A549 treated with CpdA at 1 μM for 4 hours (cell line): ENCODE measurements around the gene LRP1. TPM values are rescaled to one million over a fixed set of nuclear protein-coding genes. Genes with fewer than 3 reads are reported as not detected.

ENCODE experiments used
- total RNA-seq: library from RNA; stranded (reverse); fragments of 200-300 nt; extraction: Qiagen RNA extraction; gene quantifications from 5 replicates; pipeline ENCODE4 v1.2.3, GENCODE V29; 2022; ENCODE audit warnings: low read depth

Gene LRP1
- 18.5 to 27.8 TPM (median 20.2 TPM) in 5 replicates for total RNA-seq

DNA sequence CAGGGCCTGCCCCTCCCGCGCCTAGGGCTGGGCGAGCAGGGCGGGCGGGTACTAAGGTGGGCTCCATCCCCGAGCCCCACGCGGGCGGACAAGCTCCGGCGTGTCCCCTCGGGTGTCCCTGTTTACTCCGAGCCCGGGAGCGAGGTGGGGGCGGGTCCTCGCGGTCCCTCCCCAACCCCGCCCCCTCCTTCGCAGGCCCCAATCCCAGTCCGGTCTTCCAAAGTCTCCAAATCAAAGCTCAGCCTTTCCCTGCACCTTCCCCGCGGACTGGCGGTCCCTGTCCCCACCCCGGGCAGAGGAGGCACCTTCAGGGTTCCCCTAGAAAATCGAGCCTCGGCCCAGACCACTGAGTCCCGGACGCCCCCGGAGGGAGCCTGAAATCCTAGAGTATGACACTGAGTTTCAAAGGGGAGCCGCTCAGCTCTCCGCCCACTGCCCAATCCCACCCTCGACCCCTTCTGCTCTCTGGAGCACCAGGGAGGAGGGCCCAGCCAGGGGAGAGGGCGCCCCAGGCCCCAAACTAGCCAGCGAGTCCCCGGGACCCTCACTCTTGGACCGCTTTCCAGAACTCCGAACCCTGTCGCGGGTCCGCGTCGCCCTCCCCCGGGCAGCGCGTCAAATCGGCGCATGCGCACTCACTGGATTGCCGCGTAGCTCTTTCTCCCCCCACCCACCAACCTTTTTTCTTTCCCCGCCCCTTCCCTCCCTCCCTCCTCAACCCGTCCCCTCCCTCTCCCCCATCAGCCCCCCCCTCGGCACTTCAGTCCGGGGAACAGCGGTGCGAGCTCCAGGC, at the start of gene LRP1:
LRP1 (plus strand) TSS at position 758 of the 793 bp plus-strand sequence. CDS start 482 bp downstream, outside the sequence.

DNA sequence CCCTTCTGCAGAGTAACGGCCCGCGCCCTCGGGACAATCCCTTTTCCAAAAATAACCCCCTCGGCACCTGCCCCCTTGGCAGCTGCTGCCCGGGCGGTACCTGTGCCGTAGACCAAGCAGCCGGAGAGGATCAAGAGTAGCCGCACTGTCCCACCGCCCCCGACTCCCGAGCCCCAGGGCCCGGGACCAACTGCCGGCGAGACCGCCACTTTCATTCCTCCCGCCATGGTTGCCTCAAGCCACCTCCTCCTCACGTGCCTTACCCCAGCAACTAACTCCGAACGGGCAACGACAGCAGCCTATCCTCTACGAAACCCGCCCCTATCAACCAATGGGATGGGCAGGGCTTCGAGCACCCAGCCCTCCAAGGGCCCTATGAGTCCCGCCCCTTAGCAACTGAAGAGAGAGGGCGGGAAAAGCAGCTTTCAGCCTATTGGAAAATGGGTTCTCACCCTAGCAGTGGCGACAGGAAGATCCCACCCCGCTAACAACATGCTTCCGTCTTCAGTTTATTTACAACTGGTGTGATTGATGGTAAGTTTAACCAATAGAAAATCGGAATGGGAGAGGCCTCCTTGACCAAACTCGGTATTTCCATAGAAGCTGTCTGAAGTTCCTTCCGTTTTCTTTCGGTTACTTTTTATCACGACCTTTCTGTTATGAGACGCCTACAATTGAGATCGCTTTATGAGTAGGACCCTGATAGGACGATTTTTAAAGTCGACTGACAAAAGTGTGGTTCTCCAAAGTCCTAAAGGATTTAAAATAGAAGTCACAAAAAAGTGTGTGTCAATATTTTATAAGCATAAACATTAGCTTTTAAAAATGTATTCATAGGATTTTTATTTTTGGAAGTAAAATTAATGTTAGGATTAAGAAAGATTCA, 49.5 kb upstream of the LRP1 start, which contains the start of gene NEMP1:
NEMP1 (minus strand) TSS at position 273 of the 886 bp plus-strand sequence; CDS start at position 227, 46 bp downstream.

DNA sequence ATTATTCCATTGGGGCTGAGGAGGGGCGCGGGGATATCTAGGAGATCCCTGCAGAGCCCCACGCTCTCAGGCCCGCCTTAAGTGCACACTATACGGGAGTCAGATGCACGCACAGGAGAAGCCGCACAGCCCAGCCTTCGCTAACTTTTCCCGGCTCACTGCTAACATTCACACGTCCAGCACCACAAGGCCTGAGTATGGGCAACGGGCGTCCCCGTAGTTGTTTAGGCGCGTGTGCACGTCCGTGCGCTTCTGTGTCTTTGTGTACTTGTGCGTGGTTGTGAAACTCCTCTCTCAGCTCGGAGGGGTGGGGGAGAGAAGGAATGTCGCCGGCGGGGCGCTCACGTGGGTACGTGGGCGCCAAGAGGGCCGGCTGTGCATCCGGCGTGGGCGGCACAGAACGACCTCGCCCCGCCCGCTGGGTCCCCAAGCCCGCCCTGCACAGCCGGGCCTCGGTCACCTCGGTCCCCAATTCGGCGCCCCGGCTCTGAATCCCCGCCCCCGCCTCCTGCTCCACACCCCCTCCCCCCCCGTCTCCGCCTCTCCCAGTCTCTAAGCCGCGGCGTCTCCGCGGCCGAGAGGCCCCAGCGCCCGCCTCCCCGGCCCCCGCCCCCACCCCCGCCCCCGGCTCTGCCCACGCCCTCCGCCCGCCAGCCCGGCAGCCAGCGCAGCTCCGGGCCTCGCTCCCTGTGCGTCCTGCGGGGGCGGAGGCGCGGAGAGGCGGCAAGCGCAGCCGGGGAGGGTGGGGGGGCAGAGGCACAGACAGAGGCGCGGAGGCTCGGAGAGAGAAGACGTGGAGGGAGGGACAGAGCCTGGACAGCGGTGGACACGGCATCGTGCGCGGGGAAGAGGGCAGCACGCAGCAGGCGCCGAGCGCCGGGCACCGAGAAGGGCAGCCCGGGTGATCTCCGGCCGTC, 39.7 kb upstream of the LRP1 start, which contains the start of gene NAB2:
NAB2 (plus strand) TSS at position 761 of the 917 bp plus-strand sequence. CDS start 158 bp downstream, outside the sequence.

DNA sequence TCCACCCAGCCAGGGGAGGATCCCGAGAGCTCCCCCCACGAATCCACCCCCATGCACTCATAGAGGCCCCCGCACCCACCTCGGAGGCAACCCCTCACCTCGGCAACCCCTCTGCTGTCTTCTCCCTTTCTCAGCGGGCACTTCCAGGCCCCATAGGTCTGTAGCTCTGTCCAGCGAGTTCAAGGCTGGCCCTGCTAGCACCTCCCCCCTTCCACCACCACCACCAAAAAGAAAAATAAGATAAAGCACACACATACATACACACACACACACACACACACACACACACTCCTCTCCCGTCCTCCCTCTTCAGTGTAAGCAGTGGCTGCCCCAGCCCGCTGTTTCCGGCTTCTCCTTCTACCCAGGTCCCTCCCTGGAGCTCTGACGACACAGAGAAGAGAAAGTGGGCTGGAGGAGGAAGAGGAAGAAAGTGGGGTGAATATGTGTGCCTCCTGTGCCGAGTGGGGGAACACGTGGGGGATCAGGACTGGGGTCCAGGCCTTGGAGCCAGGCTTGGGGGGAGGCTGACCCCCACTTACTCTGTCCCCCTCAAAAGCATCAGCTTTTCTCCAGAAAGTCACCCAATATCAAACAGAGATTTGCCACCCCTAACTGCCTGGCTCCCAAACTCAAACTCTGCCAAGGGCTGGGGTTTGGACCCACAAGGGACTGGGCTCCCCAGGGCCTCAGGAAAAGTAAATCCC, 17.1 kb upstream of the LRP1 start, which contains the start of gene STAT6:
STAT6 (minus strand) TSS at position 332 of the 704 bp plus-strand sequence. CDS start 3,084 bp downstream, outside the sequence.

DNA sequence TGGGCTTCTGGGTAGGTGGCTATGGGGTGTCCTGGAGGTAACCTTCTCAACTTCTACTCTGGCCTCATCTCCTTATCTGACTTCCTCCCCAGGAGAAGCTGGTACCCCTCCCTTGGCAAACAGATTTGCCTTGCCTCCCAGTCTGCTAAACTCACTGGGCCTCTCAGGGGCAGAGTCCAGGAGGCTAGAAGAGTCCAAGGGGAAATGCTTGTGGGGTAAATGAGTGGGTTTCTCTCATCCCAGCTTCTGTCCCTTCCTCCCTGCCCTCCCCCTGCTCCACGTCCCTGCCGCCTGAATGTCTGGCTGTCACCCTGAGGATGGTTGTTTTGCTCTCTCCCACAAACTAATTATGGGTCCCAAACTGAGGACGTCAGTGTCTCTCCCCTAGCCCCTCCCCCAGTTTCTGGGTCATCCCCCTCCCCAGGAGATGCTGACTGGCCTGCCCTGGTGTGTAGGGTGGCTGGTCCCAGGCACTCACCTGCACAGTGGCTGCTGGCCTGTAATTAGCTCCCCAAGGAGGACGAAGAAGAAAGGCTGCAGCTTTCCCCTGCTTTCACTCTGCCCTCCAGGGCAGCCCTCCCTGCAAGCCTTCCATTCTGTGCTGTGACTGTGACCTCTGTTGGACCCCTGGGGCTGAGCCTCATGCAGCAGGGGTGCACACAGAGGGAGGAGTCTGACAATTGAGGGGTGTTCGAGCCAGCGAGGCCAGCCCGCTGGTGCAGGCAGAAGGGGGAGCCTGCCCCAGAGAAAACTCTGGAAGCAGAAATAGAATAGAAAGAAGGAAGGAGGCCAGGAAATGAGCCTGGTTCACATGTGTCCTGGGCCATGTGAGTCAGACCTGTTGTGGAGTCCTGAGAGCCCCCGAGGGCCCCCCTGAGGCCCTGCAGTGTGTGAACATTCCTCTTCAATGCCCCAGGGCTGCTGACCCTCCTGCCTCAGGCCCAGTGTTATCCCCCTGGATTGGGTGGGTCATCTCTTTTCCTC, 19.0 kb downstream of the LRP1 start, which contains the start of gene LRP1-AS:
LRP1-AS (minus strand) TSS at position 659 of the 984 bp plus-strand sequence.

DNA sequence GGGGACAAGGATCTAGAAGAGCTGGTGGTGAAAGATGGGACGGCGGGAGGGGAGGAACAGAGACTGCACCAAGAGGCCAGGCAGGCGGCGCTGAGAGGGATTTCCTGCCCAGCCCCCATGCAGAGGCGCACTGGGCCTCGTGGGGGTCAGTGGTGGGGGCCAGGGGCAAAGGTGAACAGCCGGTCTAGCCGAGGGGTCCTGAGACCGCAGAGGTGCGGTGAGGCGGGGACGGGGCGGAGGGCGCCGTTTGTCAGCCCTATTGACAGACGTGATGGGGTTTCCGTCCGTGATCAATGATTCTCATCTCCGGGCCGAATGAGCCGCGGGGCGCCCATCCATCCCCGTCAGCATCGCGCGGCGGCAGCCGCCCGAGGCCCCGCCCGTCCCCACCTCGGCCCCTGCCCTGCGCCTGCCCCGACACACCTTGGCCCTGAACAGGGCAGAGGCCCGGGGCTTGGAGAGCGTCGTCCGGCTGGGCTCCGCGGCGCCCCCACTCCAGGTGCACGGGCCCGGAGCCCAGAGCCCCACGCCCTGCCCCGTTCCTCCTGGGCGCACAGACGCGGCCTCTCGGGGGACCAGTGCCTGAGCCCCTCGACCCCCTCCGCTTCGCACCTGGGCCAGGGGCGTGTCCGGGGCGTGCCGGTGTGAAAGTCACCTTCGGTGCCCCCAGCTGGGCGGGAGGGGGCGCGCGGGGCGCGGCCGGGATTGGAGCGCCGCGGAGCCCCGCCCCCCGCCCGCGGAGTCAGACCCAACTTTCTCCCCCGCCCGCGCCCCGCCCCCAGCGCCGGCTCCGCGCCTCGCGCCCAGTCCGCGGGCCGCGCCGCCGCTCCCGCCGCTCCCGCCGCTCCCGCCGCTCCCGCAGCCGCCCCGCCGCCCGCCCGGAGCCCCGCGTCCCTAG, 88.0 kb downstream of the LRP1 start, which contains the start of gene NXPH4:
NXPH4 (plus strand) TSS at position 781 of the 898 bp plus-strand sequence. CDS start 176 bp downstream, outside the sequence.

DNA sequence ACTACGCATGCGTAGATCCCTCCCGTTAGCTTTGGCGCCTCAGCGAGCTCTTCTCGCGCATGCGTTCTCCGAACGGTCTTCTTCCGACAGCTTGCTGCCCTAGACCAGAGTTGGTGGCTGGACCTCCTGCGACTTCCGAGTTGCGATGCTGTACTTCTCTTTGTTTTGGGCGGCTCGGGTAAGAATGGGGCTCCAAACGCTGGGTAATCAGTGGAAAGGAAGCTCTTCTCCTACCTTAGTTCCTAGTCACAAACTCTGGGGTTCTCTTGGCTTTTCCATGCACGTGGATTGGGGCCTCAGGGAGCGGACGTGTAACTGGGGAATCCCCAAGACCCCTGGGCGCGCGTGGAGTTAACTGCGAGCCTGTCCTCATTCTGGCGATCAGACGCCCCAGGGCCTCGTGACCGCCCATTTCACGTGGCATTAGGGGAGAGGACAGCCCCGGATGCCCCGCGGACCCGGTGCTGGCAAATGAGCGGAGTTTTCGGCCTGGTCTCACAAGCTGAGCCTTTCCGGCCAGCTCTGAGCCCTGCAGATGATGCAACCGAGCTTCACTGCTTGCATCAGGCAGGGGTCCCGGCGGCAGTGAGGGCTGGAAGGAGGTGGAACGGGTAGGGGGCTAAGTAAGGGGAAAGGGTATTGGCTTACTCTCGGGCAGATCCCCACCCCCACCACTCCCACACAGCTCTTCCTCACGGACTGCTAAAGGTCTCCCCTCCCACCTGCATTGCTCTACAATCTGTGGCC, 101.5 kb downstream of the LRP1 start, which contains the start of gene SHMT2:
SHMT2 (plus strand) TSS at position 78 of the 747 bp plus-strand sequence; CDS start at position 146, 68 bp downstream.

DNA sequence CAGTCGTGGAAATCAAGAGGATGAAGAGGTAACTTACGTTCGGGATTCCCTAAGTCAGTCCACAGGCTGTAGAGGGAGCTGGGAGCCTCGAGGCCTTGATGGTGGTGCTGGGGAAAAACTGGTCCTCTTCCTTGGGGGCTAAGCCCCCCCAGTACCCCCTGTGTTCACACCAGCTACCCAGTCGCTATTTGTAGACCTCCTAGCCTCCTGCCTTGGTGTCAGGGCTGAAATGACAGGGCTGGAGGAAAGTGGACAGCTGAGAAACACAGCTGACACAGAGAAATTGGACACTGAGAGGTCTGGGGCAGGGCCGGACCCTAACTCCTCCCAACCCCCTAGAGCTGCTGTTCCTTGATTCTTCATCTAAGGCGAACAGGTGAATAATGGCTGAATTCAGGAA, 122.7 kb downstream of the LRP1 start, which contains the start of gene STAC3:
STAC3 (minus strand) TSS at position 232 of the 400 bp plus-strand sequence. CDS start 1,551 bp downstream, outside the sequence.

Other genes with a start within 250 kb of the LRP1 start
- gene SDR9C7, start 194.1 kb upstream of the LRP1 start, total RNA-seq, result 0.05 TPM in 1 of 5 replicates, not detected in the others
- gene RDH16, start 170.9 kb upstream of the LRP1 start, total RNA-seq, result 0.05 to 0.15 TPM (median 0.08 TPM) in 5 replicates
- gene ZBTB39, start 121.9 kb upstream of the LRP1 start, total RNA-seq, result 4.5 to 5.8 TPM (median 5.5 TPM) in 5 replicates
- gene TAC3, start 112.0 kb upstream of the LRP1 start, total RNA-seq, result 0.18 to 0.31 TPM (median 0.24 TPM) in 3 of 5 replicates, not detected in the others
- gene MYO1A, start 78.4 kb upstream of the LRP1 start, total RNA-seq, result 0.12 to 0.55 TPM (median 0.22 TPM) in 4 of 5 replicates, not detected in the other
- 14.5 to 18.6 TPM (median 16.8 TPM) in 5 replicates for gene NEMP1, start 49.7 kb upstream of the LRP1 start, total RNA-seq
- 15.0 to 18.4 TPM (median 17.2 TPM) in 5 replicates for gene NAB2, start 39.4 kb upstream of the LRP1 start, total RNA-seq
- gene STAT6, start 17.1 kb upstream of the LRP1 start, total RNA-seq, result 47.6 to 60.8 TPM (median 48.7 TPM) in 5 replicates
- not detected in 5 replicates for gene LRP1-AS, start 19.1 kb downstream of the LRP1 start, total RNA-seq
- gene NXPH4, start 88.3 kb downstream of the LRP1 start, total RNA-seq, result 3.8 to 6.1 TPM (median 5.9 TPM) in 5 replicates
- gene SHMT2, start 101.2 kb downstream of the LRP1 start, total RNA-seq, result 127 to 135 TPM (median 131 TPM) in 5 replicates
- gene STAC3, start 122.7 kb downstream of the LRP1 start, total RNA-seq, result 0.20 to 0.64 TPM (median 0.53 TPM) in 5 replicates